ENCODE results near the gene PRCC. TPM values are rescaled to one million over a fixed set of nuclear protein-coding genes. Genes with fewer than 3 reads are reported as not detected.

Gene PRCC
- total and polyA plus RNA-seq, 2 of the 4 experiments (the other 2 are of a cell fraction) = 10.6 to 59.6 TPM

GRCh38 chr1:156727926-156728598 lies 39.3 kb upstream of the PRCC start, which contains the start of gene METTL25B (continued):
- no peak for TF ChIP-seq USF2 (IDR thresholded peaks at IDR 0.05; ENCODE audit: low read depth, low read length)
- TF ChIP-seq RCOR1 (IDR thresholded peaks at IDR 0.05; ENCODE audit: insufficient replicate concordance, low read length) = no peak

Measured in IMR-90 (cell line).